Femur (tissue), 1 donor: Measurements from ENCODE around the gene RASSF7.
"Not testable (repeated sequence)": the region's sequence is repeated elsewhere in the genome, so short reads cannot be mapped to it uniquely, and the experiment has no call there.

Experiments used
- DNase-seq: peaks from one replicate; pipeline ENCODE4 v3.0.0-alpha.2; 2017

Gene RASSF7

DNA sequence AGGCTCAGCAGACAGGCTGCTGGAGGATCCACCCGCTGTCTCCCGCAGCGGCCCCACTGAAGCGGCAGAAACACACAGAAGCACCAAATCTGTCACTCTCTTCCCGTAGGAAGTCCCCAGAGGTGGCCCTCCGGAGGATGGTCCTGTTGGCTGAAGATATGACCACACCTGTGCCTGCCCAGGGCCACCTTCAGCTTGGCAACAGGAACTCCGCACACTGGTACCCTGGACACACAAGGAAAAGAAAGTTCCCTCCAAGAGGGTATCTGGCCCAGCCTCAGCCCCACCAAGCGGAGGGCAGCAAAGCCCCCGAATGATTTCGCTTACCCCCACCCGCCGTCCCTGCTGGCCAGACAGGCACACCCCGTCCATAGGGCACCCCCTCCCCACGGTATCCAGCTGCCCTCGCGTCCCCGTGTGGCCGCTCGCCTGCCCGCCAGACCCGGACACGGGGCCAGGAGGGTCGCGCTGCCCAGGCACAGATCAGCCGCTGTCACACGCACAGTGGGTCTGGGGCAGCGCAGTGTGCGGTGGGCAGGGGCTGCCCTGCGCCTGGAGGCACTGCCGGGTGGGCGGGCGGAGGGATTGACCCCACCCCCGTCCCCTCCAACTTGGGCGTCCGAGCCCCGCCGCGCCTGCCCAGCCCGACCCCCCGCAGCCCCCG, 7.0 kb downstream of the RASSF7 start:
- peak; percentile 33 for DNase-seq

DNA sequence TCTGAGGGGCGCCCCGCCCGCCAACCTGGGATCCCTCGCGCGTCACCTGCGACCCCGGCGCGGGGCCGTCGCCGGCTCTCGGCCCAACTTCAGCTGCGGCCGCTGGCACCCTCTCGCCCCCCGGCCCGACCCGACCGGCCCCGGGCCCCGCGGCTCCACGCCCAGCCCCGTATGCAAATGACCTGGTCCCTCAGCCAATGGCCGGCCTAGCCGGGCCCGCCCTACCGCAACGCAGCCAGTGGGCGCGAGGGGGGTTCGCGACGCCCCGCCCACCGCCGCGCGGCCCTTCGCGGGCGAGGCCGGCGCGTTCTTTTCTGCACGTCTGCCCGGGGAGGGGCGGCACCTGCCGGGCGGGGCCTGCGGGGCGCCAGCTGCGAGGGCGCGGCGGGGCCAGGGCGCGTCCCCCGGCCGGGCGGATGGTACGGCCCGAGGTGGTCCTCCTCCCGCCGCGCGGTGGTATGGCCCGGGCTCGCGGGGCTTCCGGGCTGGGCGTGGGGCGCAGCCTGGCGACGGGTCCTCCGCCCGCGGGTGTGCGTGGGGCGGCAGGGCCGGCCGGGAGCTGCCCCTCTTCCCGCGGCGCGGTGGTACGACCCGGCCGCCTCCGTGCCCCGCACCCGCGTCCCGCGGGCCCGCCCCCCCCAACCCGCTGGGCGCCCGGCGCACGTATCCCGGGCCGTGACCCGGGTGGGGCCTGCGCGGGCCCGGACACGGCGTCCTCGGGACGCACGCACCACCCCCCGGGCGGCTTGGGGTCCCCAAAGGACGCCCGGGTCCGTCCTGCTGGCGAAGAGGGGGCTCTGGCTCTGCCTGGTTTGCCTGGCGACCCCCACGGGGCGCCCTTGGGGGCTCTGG, 7.8 kb downstream of the RASSF7 start:
- peak; percentile 96 for DNase-seq

DNA sequence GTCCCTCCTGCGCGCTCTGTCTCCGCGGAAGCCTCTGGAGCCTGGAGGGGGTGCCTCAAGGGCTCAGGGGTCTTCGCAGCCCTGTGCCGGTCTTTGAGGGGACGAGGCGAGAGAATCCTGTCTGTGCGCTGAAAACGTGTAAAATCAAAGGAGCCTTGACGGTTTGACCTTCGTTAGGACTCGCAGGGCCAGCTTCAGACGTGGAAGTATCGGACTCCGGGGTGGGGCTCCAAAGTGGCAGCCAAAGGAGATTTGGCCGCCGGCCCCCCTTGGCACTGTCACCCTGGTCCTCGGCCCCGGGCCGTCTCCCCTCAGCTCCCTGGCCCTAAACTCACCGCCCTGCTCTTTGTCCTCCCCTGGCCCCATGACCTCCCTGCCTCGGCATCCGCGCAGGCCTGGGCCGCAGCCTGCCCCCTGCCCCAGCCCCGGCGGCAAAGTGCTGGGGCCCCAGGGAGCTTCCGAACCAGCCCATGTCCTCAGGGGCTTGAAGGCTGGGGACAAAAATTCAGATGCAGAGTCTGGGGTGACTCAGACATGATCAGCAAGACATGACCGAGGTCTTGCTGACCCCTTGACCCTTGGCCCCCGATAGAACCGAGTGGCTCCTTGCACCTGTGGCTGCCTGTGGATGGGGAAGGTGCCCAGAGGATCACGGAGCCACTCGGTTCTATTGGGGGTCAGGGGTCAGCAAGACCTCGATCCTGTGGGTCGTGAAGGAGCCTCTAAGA, 8.6 kb downstream of the RASSF7 start:
- no peak for DNase-seq

DNA sequence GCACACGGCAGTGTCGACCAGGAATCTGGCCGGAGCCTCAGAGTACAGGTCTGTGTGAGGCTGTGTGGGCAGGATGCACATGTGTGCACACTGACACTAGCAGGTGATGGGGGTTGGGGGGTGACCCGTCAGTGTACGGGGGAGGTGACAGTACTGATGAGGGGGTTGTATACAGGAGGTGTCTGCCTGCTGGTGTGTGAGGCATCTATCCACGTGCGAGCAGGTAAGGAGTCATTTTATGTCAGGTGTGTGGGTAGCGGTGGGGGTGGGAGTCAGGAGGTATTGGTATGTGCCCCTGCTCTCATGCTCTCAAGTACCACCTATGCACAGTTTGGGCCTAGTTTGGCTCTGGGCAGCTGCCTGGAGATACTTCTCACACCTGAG, 11.0 kb downstream of the RASSF7 start:
- no peak for DNase-seq

DNA sequence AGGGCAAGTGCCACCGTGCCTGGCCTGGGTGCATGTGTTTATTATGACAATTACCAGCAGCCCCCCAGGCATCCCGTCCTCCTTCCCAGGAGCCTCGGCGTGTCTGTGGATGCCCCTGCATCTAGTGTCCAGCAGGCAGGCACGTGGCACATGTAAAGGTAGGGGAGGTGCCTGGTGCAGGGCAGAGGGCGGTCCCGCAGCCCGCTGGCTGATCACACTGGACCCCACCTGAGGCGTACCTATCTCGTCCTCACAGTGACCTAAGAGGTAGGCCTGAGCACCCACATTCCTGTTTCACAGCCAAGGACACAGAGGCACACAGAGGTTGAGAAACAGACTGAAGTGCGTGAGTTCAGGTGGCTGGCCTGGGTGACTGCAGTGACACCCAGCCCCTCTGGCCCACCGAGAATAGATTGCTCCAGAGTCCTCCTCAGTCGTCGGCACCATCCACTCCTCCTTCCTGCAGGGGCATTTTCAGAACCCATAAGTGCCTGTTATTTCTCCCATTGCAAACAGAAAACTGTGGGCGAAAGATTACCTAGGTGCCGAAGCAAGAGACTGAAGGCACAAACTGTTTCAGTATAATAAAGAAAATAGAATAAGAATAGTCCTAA, 12.5 kb downstream of the RASSF7 start:
- no peak for DNase-seq

DNA sequence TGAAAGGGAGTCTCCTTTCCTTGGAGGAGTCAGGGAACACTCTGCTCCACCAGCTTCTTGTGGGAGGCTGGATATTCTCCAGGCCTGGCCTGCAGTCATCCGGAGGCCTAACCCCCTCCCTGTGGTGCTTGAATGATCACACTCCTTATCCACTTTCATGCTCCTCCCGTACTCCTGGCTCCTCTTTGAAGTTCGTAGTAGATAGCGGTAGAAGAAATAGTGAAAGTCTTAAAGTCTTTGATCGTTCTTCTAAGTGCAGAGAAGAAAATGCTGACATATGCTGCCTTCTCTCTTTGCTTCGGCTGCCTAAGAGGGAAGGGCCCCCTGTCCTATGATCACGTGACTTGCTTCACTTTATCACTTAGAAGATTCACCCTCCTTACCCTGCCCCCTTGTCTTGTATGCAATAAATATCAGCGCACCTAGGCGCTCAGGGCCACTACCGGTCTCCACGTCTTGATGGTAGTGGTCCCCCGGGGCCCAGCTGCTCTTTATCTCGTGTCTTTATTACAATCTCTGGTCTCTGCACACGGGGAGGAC, 13.3 kb downstream of the RASSF7 start:
- not testable (repeated sequence) for DNase-seq

DNA sequence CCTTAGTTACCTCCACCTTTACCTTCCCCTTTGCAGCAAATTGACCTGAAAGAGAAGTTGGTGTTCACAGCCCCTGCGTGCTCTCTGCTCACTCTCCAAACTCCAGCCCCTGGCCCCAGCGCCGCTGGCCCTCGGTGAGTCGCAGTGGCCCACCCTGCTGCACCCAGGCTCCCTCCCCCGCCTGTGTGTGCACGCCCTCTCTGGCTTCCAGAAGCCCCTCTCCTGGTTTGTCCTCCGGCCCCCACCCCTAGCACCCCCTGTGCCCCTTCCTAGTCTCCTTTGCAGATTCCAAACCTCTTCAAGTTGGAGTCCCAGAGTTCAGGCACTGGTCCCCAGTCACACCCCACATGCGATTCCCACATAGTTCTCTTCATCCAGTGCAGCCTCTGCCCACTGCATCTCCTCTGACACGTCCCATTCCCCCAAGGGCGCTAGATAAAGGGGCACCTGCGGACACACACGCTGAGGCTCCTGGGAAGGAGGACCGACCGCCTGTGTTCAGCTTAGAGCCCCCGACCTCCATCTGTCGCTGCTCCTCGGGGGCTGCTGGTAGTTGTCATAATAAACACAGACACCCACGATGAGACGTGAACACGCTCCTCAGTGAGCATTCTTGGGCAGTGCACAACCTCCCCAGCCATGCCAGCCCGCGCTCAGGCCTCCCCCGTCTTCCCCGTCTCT, 14.0 kb downstream of the RASSF7 start:
- DNase-seq: no peak

DNA sequence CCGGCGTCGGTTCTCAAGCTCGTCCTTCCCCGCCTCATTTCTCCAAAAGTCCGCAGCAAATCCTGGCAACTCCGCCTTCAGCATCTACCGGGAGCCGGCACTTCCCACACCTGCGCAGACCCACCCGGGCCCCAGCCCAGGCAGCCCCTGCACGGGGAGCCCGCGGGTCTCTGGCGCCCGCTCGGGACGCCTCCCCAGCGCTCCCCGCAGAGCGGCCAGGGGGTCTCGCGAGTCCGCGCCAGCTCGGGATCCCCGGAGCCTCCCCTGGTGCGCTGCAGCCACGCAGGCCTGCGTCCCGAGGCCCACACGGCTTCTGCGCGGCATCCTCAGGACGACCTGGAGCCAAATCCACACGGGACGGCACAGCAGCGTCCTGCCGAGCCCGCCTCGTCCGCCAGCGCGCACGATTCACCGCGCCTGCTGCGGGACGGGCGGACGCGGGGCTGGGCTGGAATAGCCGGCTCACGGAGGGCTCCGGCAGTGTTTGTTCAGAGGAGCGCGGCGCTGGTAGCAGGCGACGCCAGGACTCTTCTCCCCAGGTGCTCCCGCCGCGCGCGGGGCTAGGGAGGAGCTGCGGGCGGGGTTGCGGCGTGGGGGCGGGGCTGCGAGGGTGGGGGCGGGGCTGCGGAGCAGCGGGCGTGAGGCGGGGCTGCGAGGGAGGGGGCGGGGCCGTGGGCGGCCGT, 14.7 kb downstream of the RASSF7 start:
- DNase-seq: no peak

DNA sequence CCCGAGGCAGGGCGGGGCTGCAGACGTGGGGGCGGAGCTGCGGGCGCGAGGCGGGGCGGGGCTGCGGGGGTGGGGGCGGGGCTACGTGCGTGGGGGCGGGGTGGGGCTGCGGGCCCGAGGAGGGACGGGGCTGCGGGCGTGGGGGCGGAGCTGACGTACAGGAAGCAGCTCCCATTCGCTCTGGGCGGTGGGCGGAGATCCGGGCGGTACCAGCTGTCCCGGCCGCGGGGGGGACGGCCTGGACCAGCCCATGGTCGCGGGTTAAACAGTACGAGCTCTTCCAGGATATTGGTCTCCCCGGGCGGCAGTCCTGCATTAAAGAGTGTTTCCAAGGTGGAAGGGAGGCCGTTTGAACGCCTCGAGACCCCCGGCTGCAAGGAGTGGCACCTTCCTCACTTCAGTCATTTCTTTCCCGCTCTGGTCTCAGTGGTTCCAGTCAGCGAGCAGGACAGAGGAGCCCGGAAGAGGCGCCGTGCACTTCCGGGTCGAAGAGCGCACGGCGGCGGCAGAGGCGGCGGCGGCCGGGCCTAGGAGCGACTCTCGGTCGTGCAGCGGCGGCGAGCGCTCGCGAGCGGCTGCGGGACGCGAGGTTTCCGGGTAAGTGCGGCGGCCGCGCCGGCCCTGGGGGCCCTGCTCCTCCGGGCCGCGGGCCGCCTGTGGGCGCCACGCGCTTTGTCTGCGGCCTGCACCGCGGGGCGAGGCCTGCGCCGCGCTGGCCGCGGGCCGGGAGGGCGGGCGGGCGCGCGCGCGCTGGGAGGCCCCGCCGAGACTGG, 15.4 kb downstream of the RASSF7 start, which contains the start of gene PHRF1:
Gene PHRF1, plus strand, starts transcription at position 475 of the 773 bp plus-strand sequence. CDS start 5,043 bp downstream, outside the sequence.
- peak; percentile 97 for DNase-seq

DNA sequence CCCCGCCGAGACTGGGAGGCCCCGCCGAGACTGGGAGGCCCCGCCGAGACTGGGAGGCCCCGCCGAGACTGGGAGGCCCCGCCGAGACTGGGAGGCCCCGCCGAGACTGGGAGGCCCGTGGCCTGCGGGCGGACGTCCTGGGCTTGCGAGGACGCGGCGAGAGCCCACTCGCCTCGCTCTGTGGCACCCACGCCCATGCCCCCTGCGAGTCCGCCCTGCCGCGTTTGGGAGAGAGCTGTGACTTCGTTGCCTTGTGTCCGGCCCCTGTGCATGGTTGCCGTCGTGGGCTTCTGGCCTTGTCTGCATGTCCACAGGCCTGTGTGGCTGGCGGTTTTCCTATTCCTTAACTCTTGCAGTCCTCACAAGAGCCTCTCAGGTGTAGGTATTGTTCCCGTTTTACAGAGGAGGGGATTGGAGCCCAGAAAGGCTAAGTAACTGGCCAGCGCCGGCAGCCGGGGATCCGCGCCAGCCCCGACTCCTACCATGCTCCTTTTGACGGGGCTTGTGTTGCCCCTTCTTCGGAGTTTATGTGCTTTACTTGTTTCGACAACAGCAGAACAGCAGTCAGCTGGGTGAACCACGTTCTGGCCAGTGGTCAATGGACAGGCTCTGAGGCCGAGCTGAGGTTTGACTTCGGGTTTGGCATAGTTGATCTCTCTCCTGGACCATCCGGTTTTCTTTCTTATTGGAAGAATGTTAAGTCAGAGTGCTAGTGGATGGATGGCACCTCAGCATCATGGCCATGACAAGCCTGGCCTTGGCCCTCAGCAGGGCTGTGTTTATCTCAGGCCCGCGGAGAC, 16.2 kb downstream of the RASSF7 start:
- no peak for DNase-seq

DNA sequence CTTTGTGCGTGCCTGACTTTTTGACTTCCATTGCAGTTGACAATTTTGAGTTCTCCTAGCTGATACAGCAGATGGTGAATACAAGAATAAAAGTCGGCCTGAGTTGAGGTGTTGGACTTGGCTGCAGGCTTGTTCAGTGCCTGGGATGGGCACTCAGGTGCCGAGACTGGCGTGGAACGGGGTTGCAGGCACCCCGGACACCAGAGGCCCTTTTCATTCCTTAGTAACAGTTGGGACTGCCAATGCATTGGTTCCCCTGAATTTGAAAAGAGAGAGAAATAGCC, 16.8 kb downstream of the RASSF7 start:
- no peak for DNase-seq

DNA sequence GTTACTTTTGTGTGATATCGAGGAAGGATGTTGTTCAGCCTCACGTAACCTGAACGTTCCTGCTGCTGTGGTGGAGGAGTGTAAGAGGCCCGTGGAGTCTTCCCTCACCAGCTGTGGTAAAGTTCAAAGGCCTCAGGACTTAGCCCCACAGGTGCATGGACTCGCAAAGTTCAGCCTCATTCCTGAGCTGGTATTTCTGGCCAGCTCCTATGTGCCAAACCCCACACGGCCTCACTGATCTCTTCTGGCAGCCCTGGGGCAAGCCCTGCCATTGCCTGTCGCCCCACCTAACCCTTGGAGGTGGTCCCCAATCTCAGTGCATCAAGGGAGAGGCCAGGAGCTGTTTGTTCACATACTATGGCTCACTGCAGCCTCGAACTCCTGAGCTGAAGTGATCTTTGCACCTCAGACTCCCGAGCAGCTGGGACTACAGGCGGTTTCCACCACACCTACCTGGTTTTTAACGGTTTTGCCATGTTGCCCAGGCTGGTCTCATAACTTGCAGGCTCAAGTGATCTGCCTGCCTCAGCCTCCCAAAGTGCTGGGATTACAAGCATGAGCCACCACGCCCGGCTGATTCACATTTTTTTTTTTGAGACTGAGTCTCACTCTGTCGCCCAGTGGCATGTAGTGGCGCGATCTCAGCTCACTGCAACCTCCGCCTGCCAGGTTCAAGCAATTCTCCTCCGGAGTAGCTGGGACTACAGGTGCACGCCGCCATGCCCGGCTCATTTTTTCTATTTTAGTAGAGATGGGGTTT, 17.7 kb downstream of the RASSF7 start:
- no peak for DNase-seq

DNA sequence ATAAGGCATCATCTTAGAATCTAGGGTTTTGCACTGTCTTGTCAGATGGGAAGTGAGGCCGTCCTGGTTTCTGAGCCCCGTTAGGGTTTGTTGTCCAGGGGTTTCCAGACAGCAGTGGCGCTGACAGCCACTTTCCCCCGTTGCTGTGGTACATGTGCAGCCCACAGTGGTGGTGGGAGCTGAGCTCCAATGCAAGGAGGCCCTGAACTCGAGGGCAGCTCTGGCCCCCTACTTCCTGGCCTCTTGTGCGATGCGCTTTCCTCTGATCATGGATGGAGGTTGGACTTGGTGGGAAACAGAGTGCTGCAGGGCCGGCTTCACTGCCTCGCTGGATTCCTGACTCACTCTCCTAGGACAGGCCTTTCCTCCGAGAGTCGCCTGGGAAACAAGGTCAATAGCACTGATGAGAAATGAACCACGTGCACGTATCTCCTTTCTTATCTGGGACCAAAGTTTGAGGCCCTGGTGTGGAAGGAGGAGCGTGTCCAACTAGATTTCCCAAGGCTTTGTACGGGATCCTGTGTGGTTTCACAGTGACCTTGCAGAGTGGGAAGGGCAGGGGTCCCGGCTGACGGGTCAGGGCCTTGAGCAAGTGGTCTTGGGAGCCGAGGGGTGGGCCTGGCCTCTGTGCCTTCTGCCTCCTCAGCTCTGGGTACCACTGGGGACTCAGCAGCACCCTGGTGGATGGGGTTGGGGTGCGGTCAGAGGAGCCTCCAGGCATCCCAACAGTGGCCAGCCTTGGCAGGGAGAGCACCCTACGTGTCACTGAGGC, 19.2 kb downstream of the RASSF7 start:
- no peak for DNase-seq

DNA sequence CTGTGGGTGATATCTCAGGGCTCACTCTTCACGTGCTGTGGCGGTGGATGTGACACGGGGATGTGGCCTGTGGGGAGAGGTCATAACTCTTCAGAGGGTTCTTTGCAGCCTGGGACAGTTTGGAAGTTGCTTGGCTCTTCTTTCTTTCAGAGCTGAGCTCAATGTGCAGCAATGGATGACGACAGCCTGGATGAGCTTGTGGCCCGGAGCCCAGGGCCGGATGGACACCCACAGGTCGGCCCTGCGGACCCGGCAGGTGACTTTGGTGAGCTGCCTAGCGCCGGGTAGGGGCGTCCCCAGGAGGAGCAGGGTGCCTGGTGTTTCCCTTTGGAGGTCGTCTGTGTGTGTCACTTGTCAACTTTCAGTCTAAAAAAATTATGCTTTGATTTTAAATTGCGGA, 20.6 kb downstream of the RASSF7 start:
- no peak for DNase-seq

DNA sequence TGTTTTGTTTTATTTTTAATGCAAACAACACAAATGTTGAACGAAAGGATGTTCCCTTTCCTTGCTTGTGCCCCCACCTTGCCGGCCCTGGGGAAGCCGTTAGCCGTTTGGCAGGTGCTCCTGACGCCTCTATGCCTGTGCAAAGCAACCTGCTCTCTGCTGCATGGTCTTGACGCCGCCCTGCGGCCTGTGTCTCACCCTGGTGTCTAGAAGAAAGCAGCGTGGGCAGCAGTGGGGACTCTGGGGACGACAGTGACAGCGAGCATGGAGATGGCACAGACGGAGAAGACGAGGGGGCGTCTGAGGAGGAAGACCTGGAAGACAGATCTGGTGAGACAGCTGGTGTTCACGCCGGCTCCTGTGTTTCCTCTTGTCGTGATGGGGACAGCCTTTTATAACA, 21.0 kb downstream of the RASSF7 start:
- DNase-seq: no peak

DNA sequence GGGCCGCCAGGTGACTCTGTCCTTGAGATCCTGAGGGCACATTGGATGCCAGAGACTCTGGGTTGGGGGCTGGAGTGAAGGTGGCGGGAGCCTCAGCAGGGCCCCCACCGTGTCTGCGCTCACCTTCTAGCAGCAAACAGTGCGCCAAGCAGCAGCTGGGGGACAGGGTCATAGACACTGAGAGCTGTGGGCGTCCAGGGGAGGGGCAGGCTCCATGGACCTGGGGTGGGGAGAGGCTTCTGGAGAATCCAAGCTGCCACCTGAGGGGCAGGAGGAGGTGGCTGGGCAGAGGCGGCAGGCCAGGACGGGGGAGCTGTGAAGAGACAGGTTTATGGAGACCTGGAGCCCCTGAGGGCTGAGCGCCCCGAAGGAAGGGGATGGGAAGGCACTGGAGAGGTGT, 23.5 kb downstream of the RASSF7 start:
- DNase-seq: no peak

DNA sequence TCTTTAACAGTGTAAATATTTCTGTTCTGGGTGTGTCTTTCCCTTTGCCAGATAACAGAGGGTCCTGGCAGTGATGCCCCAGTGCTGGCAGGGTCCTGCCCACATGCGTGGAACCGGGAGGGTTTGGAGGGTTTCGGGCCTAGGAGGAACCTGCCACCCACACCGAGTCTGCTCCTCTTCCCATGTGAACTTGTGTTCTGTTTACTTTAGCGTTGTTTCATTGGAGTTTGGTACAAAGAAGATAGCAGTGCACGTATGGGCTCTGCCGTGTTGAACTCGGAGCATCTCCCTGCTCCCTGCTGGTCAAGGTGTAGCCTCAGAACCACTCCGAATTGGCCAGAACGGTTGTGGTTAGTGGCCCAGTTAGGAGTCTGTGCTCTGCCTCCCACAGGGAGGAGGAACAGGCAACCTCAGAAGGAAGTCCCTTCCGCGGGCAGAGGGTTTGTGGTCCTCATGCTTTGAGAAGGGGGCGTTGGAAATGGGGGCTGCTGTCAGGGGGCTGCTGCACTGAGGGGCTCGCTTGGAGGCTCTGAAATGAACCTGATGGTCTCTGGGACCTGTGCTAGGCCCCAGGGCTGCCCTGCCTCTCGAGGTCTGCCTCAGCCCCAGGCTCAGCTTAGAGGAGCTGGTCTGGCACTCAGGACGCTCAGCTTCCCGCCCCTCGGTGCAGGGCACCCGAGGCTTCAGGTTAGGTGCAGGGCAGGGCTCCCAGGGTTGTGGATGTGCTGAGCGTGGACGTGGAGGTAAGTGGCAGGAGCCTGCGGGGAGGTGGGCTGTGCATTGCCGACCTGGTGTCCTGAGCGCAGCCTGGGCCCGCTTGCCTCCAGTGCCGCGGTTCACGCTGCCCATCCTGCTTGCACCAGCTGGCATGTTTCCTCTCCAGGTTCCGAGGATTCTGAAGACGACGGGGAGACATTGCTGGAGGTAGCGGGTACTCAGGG, 25.9 kb downstream of the RASSF7 start:
- no peak for DNase-seq
